HFF-Myc (cell line): ENCODE results near the gene ZFP62.

Experiments used
- DNase-seq: peaks from one replicate; pipeline ENCODE4 v3.0.0-alpha.2; 2011; ENCODE audit warnings: low read depth; ENCODE audit errors: extremely low read depth
- H3K4me3 ChIP-seq: replicated peaks from 2 replicates; pipeline ENCODE4 v1.5.1; 2011; ENCODE audit warnings: low read depth, mild to moderate bottlenecking, control low read depth, low read length
- TF ChIP-seq, protein P1 (sequence below): IDR thresholded peaks from 2 replicates; pipeline ENCODE4 v1.5.1; 2012; ENCODE audit warnings: mild to moderate bottlenecking, low read depth, low read length, control low read depth; ENCODE audit errors: missing control alignments

Gene ZFP62

DNA sequence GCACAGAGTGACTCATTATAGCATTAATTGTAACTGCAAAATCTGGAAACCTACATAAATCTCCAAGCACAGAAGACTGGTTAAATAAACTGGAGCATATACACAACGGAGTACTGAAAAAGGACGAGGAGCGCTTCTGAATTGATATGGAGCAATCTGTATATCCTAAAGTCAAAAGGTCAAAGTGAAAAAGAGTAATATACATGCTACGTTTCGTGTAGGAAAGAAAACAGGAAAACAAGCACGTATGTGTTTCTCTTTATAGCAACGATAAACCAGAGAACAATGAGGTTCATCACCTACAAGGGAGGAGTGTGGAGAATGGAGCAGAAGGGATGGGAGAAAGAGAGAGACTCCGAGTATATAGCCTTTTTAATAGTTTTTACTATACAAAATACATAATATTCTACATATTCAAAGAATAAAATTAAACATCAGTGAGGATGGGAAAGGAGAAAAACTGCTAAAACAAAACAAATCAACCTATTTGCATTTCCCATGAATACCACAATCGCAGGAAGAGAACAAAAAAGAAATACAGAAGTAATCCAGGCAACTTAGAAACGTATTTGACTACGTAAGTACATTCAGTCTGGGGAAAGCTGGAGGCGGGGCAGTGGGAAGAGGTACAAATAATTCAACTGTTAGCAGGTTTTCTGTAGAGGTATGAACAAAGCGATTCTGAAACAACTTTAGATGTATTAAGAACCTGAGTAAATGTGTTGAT is 7.8 kb downstream of the ZFP62 start:
- DNase-seq: no peak
- TF ChIP-seq, protein P1, sequence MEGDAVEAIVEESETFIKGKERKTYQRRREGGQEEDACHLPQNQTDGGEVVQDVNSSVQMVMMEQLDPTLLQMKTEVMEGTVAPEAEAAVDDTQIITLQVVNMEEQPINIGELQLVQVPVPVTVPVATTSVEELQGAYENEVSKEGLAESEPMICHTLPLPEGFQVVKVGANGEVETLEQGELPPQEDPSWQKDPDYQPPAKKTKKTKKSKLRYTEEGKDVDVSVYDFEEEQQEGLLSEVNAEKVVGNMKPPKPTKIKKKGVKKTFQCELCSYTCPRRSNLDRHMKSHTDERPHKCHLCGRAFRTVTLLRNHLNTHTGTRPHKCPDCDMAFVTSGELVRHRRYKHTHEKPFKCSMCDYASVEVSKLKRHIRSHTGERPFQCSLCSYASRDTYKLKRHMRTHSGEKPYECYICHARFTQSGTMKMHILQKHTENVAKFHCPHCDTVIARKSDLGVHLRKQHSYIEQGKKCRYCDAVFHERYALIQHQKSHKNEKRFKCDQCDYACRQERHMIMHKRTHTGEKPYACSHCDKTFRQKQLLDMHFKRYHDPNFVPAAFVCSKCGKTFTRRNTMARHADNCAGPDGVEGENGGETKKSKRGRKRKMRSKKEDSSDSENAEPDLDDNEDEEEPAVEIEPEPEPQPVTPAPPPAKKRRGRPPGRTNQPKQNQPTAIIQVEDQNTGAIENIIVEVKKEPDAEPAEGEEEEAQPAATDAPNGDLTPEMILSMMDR: no peak
- no peak overlapping the region for H3K4me3 ChIP-seq

DNA sequence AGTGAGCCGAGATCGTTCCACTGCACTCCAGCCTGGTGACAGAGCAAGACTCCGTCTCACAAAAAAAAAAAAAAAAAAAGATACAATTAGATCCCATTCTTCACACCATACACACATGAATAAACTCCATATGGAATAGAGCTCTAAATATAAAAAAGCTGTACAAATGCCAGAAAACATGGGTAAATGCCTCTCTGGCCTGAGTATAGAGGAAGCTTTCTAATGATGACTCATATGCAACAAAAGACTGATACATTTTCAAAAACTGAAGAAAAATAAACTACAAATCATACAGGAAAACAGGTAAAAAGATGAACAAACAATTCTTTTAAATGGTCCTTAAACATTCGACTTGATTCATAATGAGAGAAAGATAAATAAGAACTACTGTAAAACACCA is 8.6 kb downstream of the ZFP62 start:
- DNase-seq: no peak
- TF ChIP-seq, protein P1: no peak
- H3K4me3 ChIP-seq: no peak overlapping the region

- DNase-seq: no peak
- TF ChIP-seq, protein P1: no peak
- H3K4me3 ChIP-seq: no peak overlapping the region
Observed at GRCh38 chr5:180850434-180851078, 10.5 kb downstream of the ZFP62 start.

- TF ChIP-seq, protein P1: no peak
- H3K4me3 ChIP-seq: no peak overlapping the region
- DNase-seq: no peak
Observed at GRCh38 chr5:180849827-180850226, 11.2 kb downstream of the ZFP62 start.

GRCh38 chr5:180848878-180849277 is 12.2 kb downstream of the ZFP62 start:
- H3K4me3 ChIP-seq: no peak overlapping the region
- TF ChIP-seq, protein P1: no peak
- no peak for DNase-seq

GRCh38 chr5:180848265-180848664 is 12.8 kb downstream of the ZFP62 start:
- DNase-seq: no peak
- no peak overlapping the region for H3K4me3 ChIP-seq
- TF ChIP-seq, protein P1: no peak
